ENCODE measurements around the gene NEB.

GRCh38 chr2:151614159-151614558 lies 120.1 kb downstream of the NEB start:
- TF ChIP-seq CTCF (IDR thresholded peaks at IDR 0.05) (no peak), POLR2A (IDR thresholded peaks at IDR 0.05) (no peak)
